Measurements from ENCODE around the gene ELF4.
"Not testable (repeated sequence)": the region's sequence is repeated elsewhere in the genome, so short reads cannot be mapped to it uniquely, and the experiment has no call there.

Gene ELF4

GRCh38 chrX:130115119-130115885 lies 5.0 kb upstream of the ELF4 start:
- DNase-seq (ENCODE audit: low read depth, low spot score) = not testable (repeated sequence)

GRCh38 chrX:130114141-130114588 lies 3.9 kb upstream of the ELF4 start:
- no peak for DNase-seq (ENCODE audit: low read depth, low spot score)

- DNase-seq (ENCODE audit: low read depth, low spot score) = no peak
These were observed 1.2 kb upstream of the ELF4 start for GRCh38 chrX:130111220-130112154.

- DNase-seq (ENCODE audit: low read depth, low spot score) = no peak
These were observed 593 bp downstream of the ELF4 start for GRCh38 chrX:130109429-130110378.

GRCh38 chrX:130108647-130109428 lies 1.5 kb downstream of the ELF4 start:
- no peak for DNase-seq (ENCODE audit: low read depth, low spot score)

- no peak for DNase-seq (ENCODE audit: low read depth, low spot score)
These were observed 4.2 kb downstream of the ELF4 start for GRCh38 chrX:130106071-130106470.

- no peak for DNase-seq (ENCODE audit: low read depth, low spot score)
These were observed 5.1 kb downstream of the ELF4 start for GRCh38 chrX:130105244-130105643.

- DNase-seq (ENCODE audit: low read depth, low spot score) = no peak
These were observed 6.7 kb downstream of the ELF4 start for GRCh38 chrX:130103605-130104004.

- DNase-seq (ENCODE audit: low read depth, low spot score) = no peak
These were observed 10.1 kb downstream of the ELF4 start for GRCh38 chrX:130100180-130100579.

- no peak for DNase-seq (ENCODE audit: low read depth, low spot score)
These were observed 12.1 kb downstream of the ELF4 start for GRCh38 chrX:130098210-130098552.

- DNase-seq (ENCODE audit: low read depth, low spot score) = no peak
These were observed 12.6 kb downstream of the ELF4 start for GRCh38 chrX:130097507-130098209.

- DNase-seq (ENCODE audit: low read depth, low spot score) = no peak
These were observed 14.9 kb downstream of the ELF4 start for GRCh38 chrX:130095249-130096030.

- DNase-seq (ENCODE audit: low read depth, low spot score) = no peak
These were observed 15.6 kb downstream of the ELF4 start for GRCh38 chrX:130094696-130095095.

GRCh38 chrX:130093271-130093670 lies 17.0 kb downstream of the ELF4 start:
- no peak for DNase-seq (ENCODE audit: low read depth, low spot score)

- DNase-seq (ENCODE audit: low read depth, low spot score) = no peak
These were observed 18.2 kb downstream of the ELF4 start for GRCh38 chrX:130091980-130092522.

GRCh38 chrX:130090364-130090763 lies 19.9 kb downstream of the ELF4 start:
- no peak for DNase-seq (ENCODE audit: low read depth, low spot score)

- no peak for DNase-seq (ENCODE audit: low read depth, low spot score)
These were observed 23.7 kb downstream of the ELF4 start for GRCh38 chrX:130086447-130087206.

All from iPS DF 19.7 (cell line).